GM21576 (cell line): Measurements from ENCODE around the gene TMEM74B.
"Not testable (repeated sequence)": the region's sequence is repeated elsewhere in the genome, so short reads cannot be mapped to it uniquely, and the experiment has no call there.

Experiments
- ATAC-seq: cut with Tn5 transposase; IDR thresholded peaks from one replicate; pipeline ENCODE4 v1.9.1; 2021; ENCODE audit warnings: mild to moderate bottlenecking, moderate library complexity; ENCODE audit not compliant: unreplicated experiment

The TMEM74B gene

DNA sequence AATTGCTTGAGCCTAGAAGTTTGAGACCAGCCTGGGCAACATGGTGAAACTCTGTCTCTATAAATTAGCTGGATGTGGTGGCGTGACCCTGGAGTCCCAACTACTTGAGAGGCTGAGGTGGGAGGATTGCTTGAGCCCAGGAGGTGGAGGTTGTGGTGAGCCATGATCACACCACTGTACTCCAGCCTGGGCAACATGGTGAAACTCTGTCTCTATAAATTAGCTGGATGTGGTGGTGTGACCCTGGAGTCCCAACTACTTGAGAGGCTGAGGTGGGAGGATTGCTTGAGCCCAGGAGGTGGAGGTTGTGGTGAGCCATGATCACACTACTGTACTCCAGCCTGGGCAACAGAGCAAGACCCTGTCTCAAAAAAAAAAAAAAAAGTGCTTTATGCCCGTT, 35.0 kb downstream of the TMEM74B start:
- not testable (repeated sequence) for ATAC-seq

DNA sequence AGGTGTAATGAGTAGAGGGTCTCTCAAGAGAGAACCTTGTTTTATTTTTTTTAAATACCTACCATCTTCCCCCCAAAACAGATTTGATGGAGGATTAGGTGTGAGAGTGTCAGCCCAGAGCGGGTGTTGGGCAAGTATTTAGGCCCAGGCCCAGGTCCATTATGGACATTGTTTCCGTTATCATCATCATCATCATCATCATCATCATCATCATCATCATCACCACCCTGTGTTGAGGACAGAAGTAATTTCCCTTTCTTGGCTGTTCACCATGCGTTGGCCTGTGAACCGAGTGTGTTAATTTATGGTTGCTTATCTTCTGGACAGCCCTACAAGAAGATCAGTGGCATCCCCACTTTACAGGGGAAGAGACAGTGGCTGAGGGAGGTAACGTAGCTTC, 37.8 kb downstream of the TMEM74B start:
- ATAC-seq = no peak

GRCh38 chr20:1144401-1145172, 40.2 kb downstream of the TMEM74B start:
- no peak for ATAC-seq

DNA sequence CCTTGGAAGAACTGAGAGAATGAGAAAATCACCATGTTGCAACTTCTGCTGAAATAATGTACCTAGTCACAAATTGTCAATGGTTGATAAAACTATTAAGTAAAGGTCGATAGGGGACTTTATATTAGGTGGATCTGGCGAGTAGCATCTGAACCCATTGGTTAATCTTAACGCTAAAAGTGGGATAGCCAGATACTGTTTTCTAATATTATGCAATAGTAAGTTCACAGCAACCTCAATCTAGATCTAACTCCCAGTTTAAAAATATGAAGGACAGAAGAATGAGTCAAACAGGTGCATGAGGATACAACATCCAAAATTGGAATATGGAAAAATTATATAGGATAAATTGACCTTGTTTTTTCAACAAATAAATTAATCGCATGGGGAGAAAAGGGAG, 47.5 kb downstream of the TMEM74B start:
- no peak for ATAC-seq

GRCh38 chr20:1134836-1135235, 49.9 kb downstream of the TMEM74B start:
- no peak for ATAC-seq

- no peak for ATAC-seq
These were observed 50.4 kb downstream of the TMEM74B start for GRCh38 chr20:1134355-1134754.

GRCh38 chr20:1131354-1131753, 53.4 kb downstream of the TMEM74B start:
- ATAC-seq = no peak

- ATAC-seq = no peak
These were observed 53.9 kb downstream of the TMEM74B start for GRCh38 chr20:1130847-1131246.
